HepG2 (cell line): ENCODE results near the gene CYB561. TPM values are rescaled to one million over a fixed set of nuclear protein-coding genes. Genes with fewer than 3 reads are reported as not detected.

Source experiments
- ATAC-seq: fragments of 200-7000 bp; cut with Tn5 transposase; 3 replicates; pipeline ENCODE4 v1.9.1; 2020; ENCODE audit warnings: mild to moderate bottlenecking, moderate library complexity
- BruUV-seq: library from RNA; stranded (reverse); fragments of 400-500 nt; replicated peaks from 2 replicates; lab custom pipeline; 2021; lab: Mats Ljungman, UMichigan
- CTCF ChIA-PET: fragments of 300-600 bp; formaldehyde crosslinking; extraction: SDS; loops from one replicate; lab custom pipeline; 2021; ENCODE audit warnings: low total read pairs, inconsistent platforms, low intra/inter-chr PET ratio; lab: Yijun Ruan, JAX
- POLR2A ChIA-PET: fragments of 350-600 bp; sonication (Branson Sonifier 250); formaldehyde crosslinking; loops from one replicate; lab custom pipeline; 2020; ENCODE audit warnings: antibody characterized with exemption, inconsistent platforms; lab: Yijun Ruan, JAX
- DNase-seq: peaks from one replicate; pipeline ENCODE4 v3.0.0-alpha.2; 2015; ENCODE audit warnings: low spot score
- FAIRE-seq: peaks from 3 replicates; lab custom pipeline; 2011; peaks lifted over from hg19 to GRCh38; lab: Jason Lieb, UNC
- H2AFZ ChIP-seq: one replicate; pipeline ENCODE4 v1.6.1; 2011; ENCODE audit warnings: low read length, inconsistent platforms
- H3K27ac ChIP-seq: fragments of 300-600 bp; 3 replicates; pipeline ENCODE4 v1.8.0; 2011; ENCODE audit warnings: mixed run types, mild to moderate bottlenecking, mixed read lengths, low read length, inconsistent platforms; ENCODE audit not compliant: insufficient read depth; ENCODE audit errors: extremely low read length
- H3K27me3 ChIP-seq, 2 experiments: fragments of 200-600 bp in 1 of 2; 2 replicates in 1 of 2; 3 replicates in 1 of 2; pipeline versions ENCODE4 v1.6.0 to v1.8.0; 2011; ENCODE audit warnings: low read length in 2 of 2, mild to moderate bottlenecking in 2 of 2, moderate library complexity in 2 of 2, inconsistent platforms in 1 of 2; ENCODE audit not compliant: insufficient read depth in 2 of 2, control insufficient read depth in 1 of 2
- H3K36me3 ChIP-seq, 2 experiments: fragments of 200-600 bp in 1 of 2; replicated peaks in 1 of 2; 2 replicates in 1 of 2; 3 replicates in 1 of 2; pipeline versions ENCODE4 v1.5.1 to v1.8.0; 2011; ENCODE audit warnings: low read length in 2 of 2, inconsistent platforms in 1 of 2; ENCODE audit not compliant: insufficient read depth in 2 of 2, control insufficient read depth in 1 of 2
- H3K4me1 ChIP-seq: 2 replicates; pipeline ENCODE4 v1.5.1; 2012; ENCODE audit warnings: low read length, inconsistent platforms; ENCODE audit not compliant: insufficient read depth
- H3K4me2 ChIP-seq: 2 replicates; pipeline ENCODE4 v1.6.0; 2011; ENCODE audit warnings: low read depth, low read length, inconsistent platforms
- H3K4me3 ChIP-seq, 3 experiments: fragments of 200-600 bp in 1 of 3; sonication (generic), shearing (Covaris generic) in 1 of 3; replicated peaks in 1 of 3; 2 replicates each; pipeline ENCODE4 v1.5.1; 2011 to 2016; ENCODE audit warnings: low read length in 3 of 3, inconsistent platforms in 2 of 3, low read depth in 2 of 3, mild to moderate bottlenecking in 2 of 3, control low read depth in 1 of 3, mixed read lengths in 1 of 3; ENCODE audit not compliant: insufficient read depth in 1 of 3
- H3K79me2 ChIP-seq: one replicate; pipeline ENCODE4 v1.6.1; 2011; ENCODE audit warnings: low read length, inconsistent platforms; ENCODE audit not compliant: insufficient read depth
- H3K9ac ChIP-seq: 2 replicates; pipeline ENCODE4 v1.6.0; 2011; ENCODE audit warnings: mild to moderate bottlenecking, low read depth, low read length, inconsistent platforms; ENCODE audit not compliant: insufficient read depth
- H3K9me3 ChIP-seq: 2 replicates; pipeline ENCODE4 v1.5.1; 2012; ENCODE audit warnings: mild to moderate bottlenecking, low read length
- H4K20me1 ChIP-seq: 2 replicates; pipeline ENCODE4 v1.6.0; 2011; ENCODE audit warnings: inconsistent platforms, mild to moderate bottlenecking, low read length, moderate library complexity; ENCODE audit not compliant: insufficient read depth
- ATF7 ChIP-seq, 2 experiments: fragments of 450-650 bp in 1 of 2; sonication (generic) in 1 of 2; formaldehyde crosslinking in 1 of 2; IDR thresholded peaks; 2 replicates each; pipeline versions ENCODE4 v1.4.0 to v1.6.1; 2016 to 2020; ENCODE audit warnings: antibody characterized with exemption in 1 of 2, mild to moderate bottlenecking in 1 of 2, missing genetic modification reagents in 1 of 2
- BCL3 ChIP-seq: sonication (generic); formaldehyde crosslinking; IDR thresholded peaks from 2 replicates; pipeline ENCODE4 v1.5.1; 2020; ENCODE audit warnings: mild to moderate bottlenecking, missing genetic modification reagents, moderate library complexity
- CCDC6 ChIP-seq: sonication (generic); formaldehyde crosslinking; IDR thresholded peaks from 2 replicates; pipeline ENCODE4 v1.8.1; 2022; ENCODE audit warnings: mild to moderate bottlenecking, missing genetic modification reagents, moderate library complexity
- MAFK ChIP-seq, 2 experiments: IDR thresholded peaks in 1 of 2; conservative IDR thresholded peaks in 1 of 2; 2 replicates each; pipeline ENCODE4 v1.6.1; 2011; ENCODE audit warnings: improper control_type of control experiment in 2 of 2, low read length in 2 of 2
- MAZ ChIP-seq, 2 experiments: sonication (generic) in 1 of 2; formaldehyde crosslinking in 1 of 2; IDR thresholded peaks; 2 replicates each; pipeline versions ENCODE4 v1.5.0 to v1.6.1; 2012 to 2020; ENCODE audit warnings: low read depth in 2 of 2, mild to moderate bottlenecking in 2 of 2, borderline replicate concordance in 1 of 2, improper control_type of control experiment in 1 of 2, low read length in 1 of 2, missing genetic modification reagents in 1 of 2, moderate library complexity in 1 of 2
- MED8 ChIP-seq: sonication (generic); formaldehyde crosslinking; IDR thresholded peaks from 2 replicates; pipeline ENCODE4 v1.8.1; 2023; ENCODE audit warnings: mild to moderate bottlenecking, missing genetic modification reagents; ENCODE audit not compliant: insufficient replicate concordance
- PRPF4 ChIP-seq: fragments of 200-400 bp; formaldehyde crosslinking; IDR thresholded peaks from 2 replicates; pipeline ENCODE4 v1.6.1; 2016; ENCODE audit warnings: low read length, low read depth; ENCODE audit not compliant: poor library complexity, severe bottlenecking
- PTBP1 ChIP-seq: fragments of 200-400 bp; formaldehyde crosslinking; IDR thresholded peaks from 2 replicates; pipeline ENCODE4 v1.6.1; 2018; ENCODE audit warnings: low read length, low read depth; ENCODE audit not compliant: poor library complexity, severe bottlenecking
- TEAD2 ChIP-seq: sonication (generic); formaldehyde crosslinking; IDR thresholded peaks from 2 replicates; pipeline ENCODE4 v1.9.0; 2021; ENCODE audit warnings: missing genetic modification reagents
- ZNF251 ChIP-seq: sonication (generic); formaldehyde crosslinking; IDR thresholded peaks from 2 replicates; pipeline ENCODE4 v1.9.0; 2021; ENCODE audit warnings: mild to moderate bottlenecking, missing genetic modification reagents
- ZNF644 ChIP-seq: IDR thresholded peaks from 2 replicates; pipeline ENCODE4 v1.6.1; 2016; ENCODE audit warnings: low read depth
- ZNF772 ChIP-seq: sonication (generic); formaldehyde crosslinking; IDR thresholded peaks from 2 replicates; pipeline ENCODE4 v1.5.0; 2020; ENCODE audit warnings: mild to moderate bottlenecking, missing genetic modification reagents
- WGBS: methylation state at CpG from one replicate; pipeline ENCODE4 v1.1.6; 2017; ENCODE audit warnings: low lambda C conversion rate; 5-methylcytosine and 5-hydroxymethylcytosine counted together
- in situ Hi-C: cut with HindIII; loops from 2 replicates; pipeline ENCODE4 v1.10.0; 2017; ENCODE audit warnings: low pct_unique_long_range_greater_than_20kb; ENCODE audit not compliant: extremely low pct_ligation_motif_present
- intact Hi-C: fragments of 100-400 bp; cut with micrococcal nuclease; formaldehyde crosslinking; loops from one replicate; pipeline ENCODE4 v1.10.0; 2022; ENCODE audit not compliant: unreplicated experiment
- polyA plus RNA-seq, 8 experiments: library from polyadenylated mRNA; depleted of rRNA in 3 of 8; stranded (reverse) in 7 of 8; unstranded in 1 of 8; fragments of >200 nt; fragmentation: Illumina TruSeq in 4 of 8; extraction: Trizol in 4 of 8; gene quantifications; 2 replicates each; pipeline versions ENCODE4 v1.2.1 to v1.2.3, GENCODE V29; 2011 to 2016; ENCODE audit warnings: low read depth in 4 of 8, missing spikeins in 1 of 8, mixed read lengths in 1 of 8; ENCODE audit not compliant: insufficient read depth in 1 of 8
- total RNA-seq, 5 experiments: library from RNA; depleted of rRNA; stranded (reverse); fragments of >200 nt; fragmentation: Illumina TruSeq; extraction: Trizol; gene quantifications; 2 replicates each; pipeline ENCODE4 v1.2.3, GENCODE V29; 2016; ENCODE audit warnings: low read depth in 1 of 5

CYB561 gene
- total and polyA plus RNA-seq, 2 of the 13 experiments (the other 11 are each of a cell fraction or from before 2014, with no cell fraction given) = 1.5 to 6.7 TPM

GRCh38 chr17:63460018-63460417 lies 13.9 kb upstream of the CYB561 start:
- H3K79me2 ChIP-seq = no peaks in the 10 kb centered on the region
- H3K36me3 ChIP-seq = no peaks in the 10 kb centered on the region
- in situ Hi-C loops = no loop called here
- H3K4me2 ChIP-seq = no peak overlapping the region
- no peak for ATAC-seq
- no peaks in the 10 kb centered on the region for H4K20me1 ChIP-seq
- peaks cover 8% of the 10 kb centered on the region for H3K4me1 ChIP-seq
- CTCF ChIA-PET = no interaction called here
- 57% methylated on average over 9 of the region's 9 CpGs for WGBS
- H3K9ac ChIP-seq = no peak overlapping the region
- H3K27me3 ChIP-seq = peaks cover 0 to 14% of the 10 kb centered on the region in 2 experiments; a peak in 2 of 5 replicates
- intact Hi-C loops = no loop called here
- no peak for TF ChIP-seq PTBP1
- no peak for TF ChIP-seq ZNF644 (CRISPR knock-in tag)
- TF ChIP-seq PRPF4 = no peak
- no peak for TF ChIP-seq MED8 (CRISPR knock-in tag)
- no peak for TF ChIP-seq ZNF251 (CRISPR knock-in tag)
- TF ChIP-seq CCDC6 (CRISPR knock-in tag) = no peak
- no peak for TF ChIP-seq BCL3 (CRISPR knock-in tag)
- no peak for TF ChIP-seq TEAD2
- TF ChIP-seq ATF7 (IDR thresholded peaks at IDR 0.05) = no peak
- no peak for TF ChIP-seq ATF7 (CRISPR knock-in tag; IDR thresholded peaks at IDR 0.05)
- TF ChIP-seq MAFK (conservative IDR thresholded peaks at IDR 0.05 in 1 of 2, IDR thresholded peaks at IDR 0.05 in 1 of 2; ENCODE audit: low read length in 2 of 2) = no peak
- no peak for TF ChIP-seq ZNF772
- no peak for TF ChIP-seq MAZ (IDR thresholded peaks at IDR 0.05; ENCODE audit: borderline replicate concordance, low read depth, low read length)
- TF ChIP-seq MAZ (CRISPR knock-in tag; IDR thresholded peaks at IDR 0.05; ENCODE audit: low read depth) = no peak
- TF ChIP-seq, all 625 proteins: peak for 0
- POLR2A ChIA-PET = no interaction called here
- H3K9me3 ChIP-seq = no peaks in the 10 kb centered on the region
- no peak overlapping the region for H2AFZ ChIP-seq
- DNase-seq (no peak), FAIRE-seq (no peak)
- no peak overlapping the region for H3K27ac ChIP-seq
- BruUV-seq = no TSS peak
- no peak overlapping the region for H3K4me3 ChIP-seq
